ENCODE results near the gene MAPK6. TPM values are rescaled to one million over a fixed set of nuclear protein-coding genes. Genes with fewer than 3 reads are reported as not detected.

Gene MAPK6
- total and polyA plus RNA-seq, 11 donors: 3.6 to 26.2 (median 17.5) TPM

DNA sequence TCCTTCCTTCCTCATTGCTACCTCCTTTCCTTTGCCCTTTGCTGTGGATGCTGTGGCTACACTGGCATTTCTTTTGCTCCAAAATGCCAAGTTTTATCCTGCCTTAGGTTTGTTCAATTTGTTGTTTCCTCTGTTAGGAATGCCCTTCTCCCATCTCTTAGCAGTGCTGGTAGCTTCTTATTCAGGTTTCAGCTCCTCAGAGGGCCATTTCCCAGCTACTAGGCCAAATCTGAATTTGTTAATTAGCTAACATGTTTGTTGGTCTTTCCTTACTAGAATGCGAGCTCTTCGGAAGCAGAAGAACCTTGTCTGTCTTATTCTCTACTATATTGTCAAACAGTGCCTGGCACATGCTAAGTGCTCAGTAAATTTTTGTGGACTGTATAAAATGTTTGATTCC lies 11.0 kb downstream of the MAPK6 start:
- TF ChIP-seq POLR2A (IDR thresholded peaks at IDR 0.05): no peak
- no peak for TF ChIP-seq CTCF (IDR thresholded peaks at IDR 0.05)
- Histone ChIP-seq H3K4me1 (peaks cover 0 to 14% (median 5%) of the 10 kb centered on the region in 12 donors), H3K36me3 (peaks cover 0 to 30% (median 2%) of the 10 kb centered on the region in 9 donors), H3K27me3 (no peaks in the 10 kb centered on the region), H3K9me3 (peaks cover 0 to 15% (median 2%) of the 10 kb centered on the region in 12 donors), H3K4me3 (no peak overlapping the region), H3K27ac (no peak overlapping the region)
- no peak for ATAC-seq
- WGBS, 4 donors: 83 to 92% (median 88%) methylated on average over 2 of the region's 2 CpGs
- no peak for DNase-seq
- intact Hi-C loops (cut with DNase I): no loop called here

GRCh38 chr15:52031556-52031955 lies 12.5 kb downstream of the MAPK6 start:
- 92 to 98% (median 96%) methylated on average over 7 of the region's 7 CpGs for WGBS, 4 donors
- DNase-seq (no peak), ATAC-seq (no peak)
- H3K36me3 ChIP-seq: peaks cover 0 to 30% (median 2%) of the 10 kb centered on the region in 9 donors
- H3K4me3 ChIP-seq: no peak overlapping the region
- peaks cover 0 to 15% (median 2%) of the 10 kb centered on the region in 12 donors for H3K9me3 ChIP-seq
- no peak for TF ChIP-seq POLR2A (IDR thresholded peaks at IDR 0.05)
- TF ChIP-seq CTCF (IDR thresholded peaks at IDR 0.05): no peak
- no peaks in the 10 kb centered on the region for H3K27me3 ChIP-seq
- intact Hi-C loops (cut with DNase I): no loop called here
- H3K27ac ChIP-seq: no peak overlapping the region
- H3K4me1 ChIP-seq: peaks cover 0 to 18% (median 5%) of the 10 kb centered on the region in 12 donors

GRCh38 chr15:52037889-52038505 lies 19.0 kb downstream of the MAPK6 start:
- 22 to 53% (median 43%) methylated on average over 2 of the region's 2 CpGs for WGBS, 4 donors

More at GRCh38 chr15:52037889-52038505, 19.0 kb downstream of the MAPK6 start:
- TF ChIP-seq POLR2A (IDR thresholded peaks at IDR 0.05) (no peak), CTCF (IDR thresholded peaks at IDR 0.05) (no peak)
- Histone ChIP-seq H3K9me3 (peaks cover 0 to 14% (median 2%) of the 10 kb centered on the region in 12 donors), H3K36me3 (peaks cover 0 to 11% (median 0%) of the 10 kb centered on the region in 9 donors), H3K27me3 (no peaks in the 10 kb centered on the region), H3K4me1 (peaks cover 0 to 61% (median 26%) of the 10 kb centered on the region in 12 donors), H3K27ac (no peak overlapping the region), H3K4me3 (no peak overlapping the region)
- intact Hi-C loops (cut with DNase I): no loop called here
- peak in 1 of 4 donors; percentile 11 for ATAC-seq
- DNase-seq: no peak
